ENCODE results near the gene COL11A2. TPM values are rescaled to one million over a fixed set of nuclear protein-coding genes. Genes with fewer than 3 reads are reported as not detected.

COL11A2 gene
- total RNA-seq, 5 donors from 2014 or later (not counting 1 experiment from before 2014, with no cell fraction given) = 1.3 to 9.7 (median 2.7) TPM

DNA sequence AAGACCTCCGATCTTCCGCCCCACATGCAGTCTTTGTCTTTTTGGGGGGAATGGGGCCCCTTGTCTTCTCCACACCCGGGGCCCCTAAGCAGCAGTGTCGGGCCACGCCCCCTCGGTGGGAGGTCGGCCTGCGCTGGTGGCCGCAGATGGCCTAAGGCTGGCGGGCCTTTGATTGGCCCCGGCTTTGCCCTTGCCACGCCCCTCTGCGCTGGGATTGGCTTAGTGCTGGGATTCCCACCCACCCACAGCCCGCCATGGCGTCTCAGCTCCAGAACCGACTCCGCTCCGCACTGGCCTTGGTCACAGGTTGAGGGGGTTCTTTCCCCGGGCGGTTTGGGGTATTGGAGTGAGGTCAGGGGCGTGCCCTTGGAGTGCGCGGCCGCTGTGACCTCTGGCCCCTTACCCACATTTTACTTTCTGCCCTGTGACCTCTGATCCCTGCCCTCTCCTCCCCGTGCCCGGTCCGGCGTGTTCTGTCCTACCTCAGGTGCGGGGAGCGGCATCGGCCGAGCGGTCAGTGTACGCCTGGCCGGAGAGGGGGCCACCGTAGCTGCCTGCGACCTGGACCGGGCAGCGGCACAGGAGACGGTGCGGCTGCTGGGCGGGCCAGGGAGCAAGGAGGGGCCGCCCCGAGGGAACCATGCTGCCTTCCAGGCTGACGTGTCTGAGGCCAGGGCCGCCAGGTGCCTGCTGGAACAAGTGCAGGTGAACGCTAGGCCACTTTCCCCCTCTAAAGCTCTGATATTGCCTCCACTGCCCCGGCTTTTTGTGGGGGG lies 12.3 kb upstream of the COL11A2 start, which contains the start of gene HSD17B8:
Gene HSD17B8 (plus strand): TSS at position 241 of the 776 bp plus-strand sequence. CDS start 14 bp downstream, at position 255.
- under 1% methylated on average over 25 of the region's 48 CpGs for WGBS (ENCODE audit: insufficient coverage)
- Mint-ChIP-seq H3K4me1 (peaks cover 66 to 71% (median 68%) of the 10 kb centered on the region in 3 donors), H3K4me3 (peak within 1 kb of the TSS; percentile 79 to 97 (median 92)), H3K27ac (peak within 1 kb of the TSS; percentile 83 to 88), H3K36me3 (peaks cover 25% of the 10 kb centered on the region), H3K27me3 (peaks cover 0 to 1% of the 10 kb centered on the region in 2 donors), H3K9me3 (no peaks in the 10 kb centered on the region)
- H3K4me1 ChIP-seq (ENCODE audit: control insufficient read depth in 1 of 2, extremely low read depth in 1 of 2, insufficient read depth in 2 of 2, low read length in 2 of 2) = peaks cover 21 to 61% of the 10 kb centered on the region in 2 experiments
- POLR2A ChIA-PET = interaction anchor here in 1 of 2 donors (0.6 kb wide), 1 partner anchor 93 kb away, joined by 7 read pairs; no protein-coding TSS in a partner anchor
- CTCF ChIA-PET = interaction anchor here in 1 of 2 donors (0.5 to 1.2 kb wide), 3 partner anchors 44 to 1216 kb away, joined by 3 to 7 read pairs (median 4); no protein-coding TSS in a partner anchor
- no peaks in the 10 kb centered on the region for H3K27me3 ChIP-seq (replicated peaks in 1 of 2; ENCODE audit: control insufficient read depth in 2 of 2, extremely low read depth in 1 of 2, insufficient read depth in 2 of 2, low read length in 1 of 2)
- H3K36me3 ChIP-seq (ENCODE audit: control insufficient read depth in 2 of 2, extremely low read depth in 1 of 2, insufficient read depth in 1 of 2, low read length in 1 of 2) = peaks cover 0 to 24% of the 10 kb centered on the region in 2 donors
- DNase-seq (peak; percentile 73 to 92 (median 85)), ATAC-seq (replicated peaks in 1 of 4) (peak; percentile 61 to 66 (median 63))
- H3K4me3 ChIP-seq (ENCODE audit: control insufficient read depth in 1 of 2, extremely low read depth in 1 of 2, low read length in 1 of 2) = peak within 1 kb of the TSS; percentile 75 to 91
- H3K9me3 ChIP-seq = no peaks in the 10 kb centered on the region
- peak within 1 kb of the TSS; percentile 61 for H3K27ac ChIP-seq (ENCODE audit: low read length)

DNA sequence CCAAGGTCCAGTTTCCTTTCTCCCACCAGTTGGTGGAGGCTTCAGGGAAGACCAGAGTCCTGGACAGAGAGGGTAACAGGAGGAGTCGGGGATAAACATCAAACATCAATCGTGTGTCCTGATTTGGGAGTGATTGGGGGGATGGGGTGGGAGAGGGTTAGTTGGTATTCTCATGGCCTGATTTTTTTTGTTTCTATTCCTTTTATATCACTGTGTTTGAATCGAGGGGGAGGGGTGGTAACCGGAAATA lies 11.8 kb upstream of the COL11A2 start:
- peaks cover 22% of the 10 kb centered on the region for H3K36me3 Mint-ChIP-seq
- peaks cover 23 to 64% of the 10 kb centered on the region in 2 experiments for H3K4me1 ChIP-seq (ENCODE audit: control insufficient read depth in 1 of 2, extremely low read depth in 1 of 2, insufficient read depth in 2 of 2, low read length in 2 of 2)
- ATAC-seq (replicated peaks in 1 of 4) (no peak), DNase-seq (no peak)
- peaks cover 0 to 21% of the 10 kb centered on the region in 2 donors for H3K36me3 ChIP-seq (ENCODE audit: control insufficient read depth in 2 of 2, extremely low read depth in 1 of 2, insufficient read depth in 1 of 2, low read length in 1 of 2)
- peak overlapping the region; percentile 79 to 97 (median 92) for H3K4me3 Mint-ChIP-seq
- peaks cover 66 to 69% (median 68%) of the 10 kb centered on the region in 3 donors for H3K4me1 Mint-ChIP-seq
- ChIA-PET POLR2A (no interaction called here), CTCF (interaction anchor here in 1 of 2 donors (0.5 kb wide), 1 partner anchor 1217 kb away, joined by 3 read pairs; no protein-coding TSS in a partner anchor)
- 0% methylated on average over 1 of the region's 4 CpGs for WGBS (ENCODE audit: insufficient coverage)
- peak overlapping the region; percentile 78 to 88 for H3K27ac Mint-ChIP-seq
- peak overlapping the region; percentile 61 for H3K27ac ChIP-seq (ENCODE audit: low read length)
- H3K27me3 ChIP-seq (replicated peaks in 1 of 2; ENCODE audit: control insufficient read depth in 2 of 2, extremely low read depth in 1 of 2, insufficient read depth in 2 of 2, low read length in 1 of 2) = no peaks in the 10 kb centered on the region
- H3K27me3 Mint-ChIP-seq = no peaks in the 10 kb centered on the region
- no peaks in the 10 kb centered on the region for H3K9me3 ChIP-seq
- peak overlapping the region; percentile 75 to 91 for H3K4me3 ChIP-seq (ENCODE audit: control insufficient read depth in 1 of 2, extremely low read depth in 1 of 2, low read length in 1 of 2)
- no peaks in the 10 kb centered on the region for H3K9me3 Mint-ChIP-seq

DNA sequence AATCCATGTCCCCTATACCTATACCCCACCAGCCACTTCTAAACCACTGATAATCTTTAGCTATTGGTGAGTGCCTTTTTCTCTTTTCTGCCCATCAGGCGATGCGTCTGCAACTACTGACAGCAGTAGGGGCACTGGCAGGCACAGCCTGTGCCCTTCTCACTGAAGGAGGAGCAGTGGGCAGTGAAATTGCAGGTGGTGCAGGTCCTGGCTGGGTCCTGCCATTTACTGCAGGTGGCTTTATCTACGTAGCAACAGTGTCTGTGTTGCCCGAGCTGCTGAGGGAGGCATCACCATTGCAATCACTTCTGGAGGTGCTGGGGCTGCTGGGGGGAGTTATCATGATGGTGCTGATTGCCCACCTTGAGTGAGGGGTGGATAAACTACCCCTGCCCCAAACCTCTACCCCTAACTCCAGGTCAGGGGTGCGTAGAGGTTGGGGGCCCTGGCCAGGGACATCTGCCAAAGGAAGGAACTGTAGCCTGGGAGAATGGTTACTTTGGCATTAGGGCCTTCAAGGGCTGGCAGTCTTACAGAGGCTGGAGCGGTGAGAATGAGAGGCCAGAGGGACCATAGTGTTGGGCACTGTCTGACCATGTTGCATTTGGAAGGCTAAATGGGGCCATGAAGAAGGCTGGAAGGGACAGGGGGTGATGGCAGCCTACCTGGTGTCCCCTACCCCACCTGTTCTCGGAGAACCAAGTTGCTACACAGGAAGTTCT lies 11.3 kb upstream of the COL11A2 start:
- Histone ChIP-seq H3K36me3 (ENCODE audit: control insufficient read depth in 2 of 2, extremely low read depth in 1 of 2, insufficient read depth in 1 of 2, low read length in 1 of 2) (peaks cover 0 to 21% of the 10 kb centered on the region in 2 donors), H3K27ac (ENCODE audit: low read length) (no peak overlapping the region), H3K4me3 (ENCODE audit: control insufficient read depth in 1 of 2, extremely low read depth in 1 of 2, low read length in 1 of 2) (peak overlapping the region in 1 of 2 donors; percentile 75), H3K4me1 (ENCODE audit: control insufficient read depth in 1 of 2, extremely low read depth in 1 of 2, insufficient read depth in 2 of 2, low read length in 2 of 2) (peaks cover 23 to 64% of the 10 kb centered on the region in 2 experiments), H3K9me3 (no peaks in the 10 kb centered on the region), H3K27me3 (replicated peaks in 1 of 2; ENCODE audit: control insufficient read depth in 2 of 2, extremely low read depth in 1 of 2, insufficient read depth in 2 of 2, low read length in 1 of 2) (no peaks in the 10 kb centered on the region)
- Mint-ChIP-seq H3K4me1 (peaks cover 65 to 69% (median 68%) of the 10 kb centered on the region in 3 donors), H3K9me3 (no peaks in the 10 kb centered on the region), H3K27me3 (no peaks in the 10 kb centered on the region), H3K27ac (peak overlapping the region; percentile 78 to 88), H3K4me3 (peak overlapping the region; percentile 92 to 99 (median 97)), H3K36me3 (peaks cover 22% of the 10 kb centered on the region)
- CTCF ChIA-PET = no interaction called here
- DNase-seq = no peak
- POLR2A ChIA-PET = no interaction called here
- no peak for ATAC-seq (replicated peaks in 1 of 4)
- 100% methylated on average over 2 of the region's 7 CpGs for WGBS (ENCODE audit: insufficient coverage)

DNA sequence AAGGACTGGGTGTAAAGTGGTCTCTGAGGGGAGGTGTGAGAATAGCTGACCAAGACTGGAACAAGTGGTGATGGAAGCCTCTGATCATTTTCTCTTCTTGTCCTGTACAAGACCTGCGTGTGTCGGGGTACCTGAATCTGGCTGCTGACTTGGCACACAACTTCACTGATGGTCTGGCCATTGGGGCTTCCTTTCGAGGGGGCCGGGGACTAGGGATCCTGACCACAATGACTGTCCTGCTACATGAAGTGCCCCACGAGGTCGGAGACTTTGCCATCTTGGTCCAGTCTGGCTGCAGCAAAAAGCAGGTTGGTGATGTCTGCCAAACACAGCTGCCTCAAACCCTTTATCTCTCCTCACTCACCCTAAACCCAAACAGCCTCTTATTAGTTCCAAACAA lies 10.5 kb upstream of the COL11A2 start:
- CTCF ChIA-PET = no interaction called here
- ATAC-seq (replicated peaks in 1 of 4) (no peak), DNase-seq (no peak)
- Mint-ChIP-seq H3K27ac (peak overlapping the region in 1 of 2 donors; percentile 75), H3K36me3 (peaks cover 22% of the 10 kb centered on the region), H3K4me1 (peaks cover 73 to 76% (median 75%) of the 10 kb centered on the region in 3 donors), H3K4me3 (peak overlapping the region; percentile 92 to 99 (median 97)), H3K27me3 (no peaks in the 10 kb centered on the region), H3K9me3 (no peaks in the 10 kb centered on the region)
- Histone ChIP-seq H3K9me3 (no peaks in the 10 kb centered on the region), H3K27ac (ENCODE audit: low read length) (no peak overlapping the region), H3K36me3 (ENCODE audit: control insufficient read depth in 2 of 2, extremely low read depth in 1 of 2, insufficient read depth in 1 of 2, low read length in 1 of 2) (peaks cover 0 to 21% of the 10 kb centered on the region in 2 donors), H3K4me3 (ENCODE audit: control insufficient read depth in 1 of 2, extremely low read depth in 1 of 2, low read length in 1 of 2) (no peak overlapping the region), H3K27me3 (replicated peaks in 1 of 2; ENCODE audit: control insufficient read depth in 2 of 2, extremely low read depth in 1 of 2, insufficient read depth in 2 of 2, low read length in 1 of 2) (no peaks in the 10 kb centered on the region), H3K4me1 (ENCODE audit: control insufficient read depth in 1 of 2, extremely low read depth in 1 of 2, insufficient read depth in 2 of 2, low read length in 2 of 2) (peaks cover 23 to 68% of the 10 kb centered on the region in 2 experiments)
- 86% methylated on average over 5 of the region's 6 CpGs for WGBS (ENCODE audit: insufficient coverage)
- POLR2A ChIA-PET = no interaction called here

DNA sequence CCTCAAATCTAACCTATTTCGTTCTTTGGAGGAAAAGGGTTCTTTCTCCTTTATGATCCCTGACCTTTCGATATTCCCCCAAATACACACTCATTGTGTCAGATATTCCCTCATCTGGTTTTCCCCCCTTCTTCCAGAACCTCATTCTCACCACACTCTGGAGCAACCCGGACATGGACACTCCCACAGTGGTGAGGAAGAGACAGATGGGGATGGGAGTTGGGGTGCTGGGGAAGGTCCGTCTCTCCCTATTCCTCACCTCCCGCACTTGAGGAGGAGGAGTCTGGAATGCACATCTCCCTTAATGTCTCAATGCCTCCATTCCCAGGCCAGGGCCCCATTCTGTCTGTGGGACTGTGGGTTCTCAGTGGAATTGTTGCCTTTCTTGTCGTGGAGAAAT lies 9.7 kb upstream of the COL11A2 start:
- peaks cover 20 to 65% of the 10 kb centered on the region in 2 experiments for H3K4me1 ChIP-seq (ENCODE audit: control insufficient read depth in 1 of 2, extremely low read depth in 1 of 2, insufficient read depth in 2 of 2, low read length in 2 of 2)
- DNase-seq (no peak), ATAC-seq (replicated peaks in 1 of 4) (no peak)
- H3K27me3 Mint-ChIP-seq = no peaks in the 10 kb centered on the region
- WGBS (ENCODE audit: insufficient coverage) = no CpG with 5 or more reads among the region's 6 CpGs
- H3K27ac Mint-ChIP-seq = peak overlapping the region; percentile 69 to 73
- no peak overlapping the region for H3K4me3 ChIP-seq (ENCODE audit: control insufficient read depth in 1 of 2, extremely low read depth in 1 of 2, low read length in 1 of 2)
- H3K27ac ChIP-seq (ENCODE audit: low read length) = no peak overlapping the region
- no peaks in the 10 kb centered on the region for H3K9me3 Mint-ChIP-seq
- H3K4me1 Mint-ChIP-seq = peaks cover 81 to 85% (median 83%) of the 10 kb centered on the region in 3 donors
- ChIA-PET POLR2A (no interaction called here), CTCF (no interaction called here)
- H3K36me3 Mint-ChIP-seq = peaks cover 27% of the 10 kb centered on the region
- peak overlapping the region; percentile 97 to 100 (median 99) for H3K4me3 Mint-ChIP-seq
- H3K27me3 ChIP-seq (replicated peaks in 1 of 2; ENCODE audit: control insufficient read depth in 2 of 2, extremely low read depth in 1 of 2, insufficient read depth in 2 of 2, low read length in 1 of 2) = no peaks in the 10 kb centered on the region
- H3K9me3 ChIP-seq = no peaks in the 10 kb centered on the region
- peaks cover 0 to 29% of the 10 kb centered on the region in 2 donors for H3K36me3 ChIP-seq (ENCODE audit: control insufficient read depth in 2 of 2, extremely low read depth in 1 of 2, insufficient read depth in 1 of 2, low read length in 1 of 2)

DNA sequence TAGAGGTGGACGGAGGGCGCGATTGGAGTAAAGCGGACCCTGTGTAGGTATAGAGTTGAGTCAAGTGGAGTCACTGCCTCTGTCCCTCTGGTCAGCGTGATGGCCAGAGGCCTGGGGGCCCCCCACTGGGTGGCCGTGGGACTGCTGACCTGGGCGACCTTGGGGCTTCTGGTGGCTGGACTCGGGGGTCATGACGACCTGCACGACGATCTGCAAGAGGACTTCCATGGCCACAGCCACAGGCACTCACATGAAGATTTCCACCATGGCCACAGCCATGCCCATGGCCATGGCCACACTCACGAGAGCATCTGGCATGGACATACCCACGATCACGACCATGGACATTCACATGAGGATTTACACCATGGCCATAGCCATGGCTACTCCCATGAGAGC lies 8.9 kb upstream of the COL11A2 start:
- DNase-seq (no peak), ATAC-seq (replicated peaks in 1 of 4) (no peak)
- Mint-ChIP-seq H3K4me3 (peak overlapping the region; percentile 97 to 100 (median 99)), H3K9me3 (no peaks in the 10 kb centered on the region), H3K27me3 (no peaks in the 10 kb centered on the region), H3K4me1 (peaks cover 77 to 81% (median 81%) of the 10 kb centered on the region in 3 donors), H3K27ac (peak overlapping the region; percentile 99 to 100), H3K36me3 (peaks cover 33% of the 10 kb centered on the region)
- Histone ChIP-seq H3K27me3 (replicated peaks in 1 of 2; ENCODE audit: control insufficient read depth in 2 of 2, extremely low read depth in 1 of 2, insufficient read depth in 2 of 2, low read length in 1 of 2) (no peaks in the 10 kb centered on the region), H3K4me1 (ENCODE audit: control insufficient read depth in 1 of 2, extremely low read depth in 1 of 2, insufficient read depth in 2 of 2, low read length in 2 of 2) (peaks cover 20 to 65% of the 10 kb centered on the region in 2 experiments), H3K4me3 (ENCODE audit: control insufficient read depth in 1 of 2, extremely low read depth in 1 of 2, low read length in 1 of 2) (peak overlapping the region; percentile 94 to 97), H3K36me3 (ENCODE audit: control insufficient read depth in 2 of 2, extremely low read depth in 1 of 2, insufficient read depth in 1 of 2, low read length in 1 of 2) (peaks cover 0 to 37% of the 10 kb centered on the region in 2 donors), H3K27ac (ENCODE audit: low read length) (peak overlapping the region; percentile 97), H3K9me3 (no peaks in the 10 kb centered on the region)
- WGBS (ENCODE audit: insufficient coverage) = 9% methylated on average over 14 of the region's 14 CpGs
- ChIA-PET CTCF (no interaction called here), POLR2A (no interaction called here)

All from T-cell (primary cell).